CD4-positive, alpha-beta T cell (primary cell): ENCODE data around the gene PCDH1. TPM values are rescaled to one million over a fixed set of nuclear protein-coding genes. Genes with fewer than 3 reads are reported as not detected.
A peak's percentile ranks its signal among the peaks of the same experiment; 100 is the strongest.

Experiments
- ATAC-seq: fragments of 200-7000 bp; cut with Tn5 transposase; one replicate; pipeline ENCODE4 v1.10.0; 2022; ENCODE audit warnings: mild to moderate bottlenecking; ENCODE audit not compliant: poor library complexity
- CTCF ChIA-PET: fragments of 350-600 bp; sonication (Branson Sonifier 250); formaldehyde crosslinking; loops from one replicate; lab custom pipeline; 2021; ENCODE audit warnings: antibody characterized with exemption, inconsistent platforms; lab: Charles Lee
- POLR2A ChIA-PET: fragments of 350-600 bp; sonication (Branson Sonifier 250); formaldehyde crosslinking; loops from one replicate; lab custom pipeline; 2021; ENCODE audit warnings: antibody characterized with exemption, inconsistent platforms; lab: Charles Lee
- DNase-seq, 14 experiments: peaks; one replicate each; pipeline ENCODE4 v3.0.0-alpha.2; 2013 to 2020; ENCODE audit warnings: mixed read lengths in 2 of 14
- H3K27ac ChIP-seq, 2 donors: one replicate each; pipeline versions ENCODE4 v1.5.1 to v1.7.0; 2013; ENCODE audit warnings: low read length in 2 of 2, low read depth in 1 of 2, mild to moderate bottlenecking in 1 of 2
- H3K27me3 ChIP-seq, 2 experiments: 1 replicate in 1 of 2; 2 replicates in 1 of 2; pipeline versions ENCODE4 v1.6.1 to v1.7.0; 2013; ENCODE audit warnings: low read length in 2 of 2, control low read depth in 1 of 2, mild to moderate bottlenecking in 1 of 2, moderate library complexity in 1 of 2; ENCODE audit not compliant: insufficient read depth in 2 of 2, control insufficient read depth in 1 of 2
- H3K36me3 ChIP-seq: one replicate; pipeline ENCODE4 v1.6.1; 2013; ENCODE audit warnings: low read length, control low read depth; ENCODE audit not compliant: insufficient read depth
- H3K4me1 ChIP-seq: one replicate; pipeline ENCODE4 v1.6.1; 2013; ENCODE audit warnings: low read length, control low read depth; ENCODE audit not compliant: insufficient read depth
- H3K4me3 ChIP-seq: one replicate; pipeline ENCODE4 v1.5.1; 2013; ENCODE audit warnings: mild to moderate bottlenecking, low read length, moderate library complexity
- H3K9me3 ChIP-seq, 2 experiments: 1 replicate in 1 of 2; 2 replicates in 1 of 2; pipeline versions ENCODE4 v1.6.1 to v1.7.0; 2013; ENCODE audit warnings: low read length in 2 of 2, mild to moderate bottlenecking in 2 of 2, control low read depth in 1 of 2, moderate library complexity in 1 of 2; ENCODE audit not compliant: control insufficient read depth in 1 of 2, insufficient read depth in 1 of 2
- H3K27ac Mint-ChIP-seq: one replicate; pipeline ENCODE4 v1.8.0; 2020; ENCODE audit warnings: mixed read lengths
- H3K27me3 Mint-ChIP-seq: one replicate; pipeline ENCODE4 v1.8.0; 2021; ENCODE audit warnings: mixed read lengths
- H3K36me3 Mint-ChIP-seq: one replicate; pipeline ENCODE4 v1.8.0; 2021; ENCODE audit warnings: low read depth, mixed read lengths
- H3K4me1 Mint-ChIP-seq: one replicate; pipeline ENCODE4 v1.8.0; 2021; ENCODE audit warnings: low read depth, mixed read lengths
- H3K4me3 Mint-ChIP-seq: one replicate; pipeline ENCODE4 v1.8.0; 2020; ENCODE audit warnings: mild to moderate bottlenecking, mixed read lengths
- H3K9me3 Mint-ChIP-seq: one replicate; pipeline ENCODE4 v1.8.0; 2020; ENCODE audit warnings: mixed read lengths
- intact Hi-C, 2 experiments: fragments of 100-400 bp; cut with DNase I in 1 of 2; cut with micrococcal nuclease in 1 of 2; formaldehyde crosslinking; loops; one replicate each; pipeline versions ENCODE4 v1.15.1 to v1.9.0; 2023 to 2025; cut with DNase I, micrococcal nuclease
- total RNA-seq, 174 experiments: library from RNA in 2 of 174; stranded (reverse) in 2 of 174; gene quantifications; one replicate each; pipeline ENCODE4 v1.2.3 and lab custom pipeline; 2021 to 2026
- TF ChIP-seq, protein P1 (sequence below): fragments of 200-600 bp; IDR thresholded peaks from one replicate; pipeline ENCODE4 v1.8.0; 2022; ENCODE audit warnings: antibody characterized with exemption, mild to moderate bottlenecking

PCDH1 gene
- total RNA-seq, 2 experiments from 2014 or later, result 0.17 TPM; not detected in 1

DNA sequence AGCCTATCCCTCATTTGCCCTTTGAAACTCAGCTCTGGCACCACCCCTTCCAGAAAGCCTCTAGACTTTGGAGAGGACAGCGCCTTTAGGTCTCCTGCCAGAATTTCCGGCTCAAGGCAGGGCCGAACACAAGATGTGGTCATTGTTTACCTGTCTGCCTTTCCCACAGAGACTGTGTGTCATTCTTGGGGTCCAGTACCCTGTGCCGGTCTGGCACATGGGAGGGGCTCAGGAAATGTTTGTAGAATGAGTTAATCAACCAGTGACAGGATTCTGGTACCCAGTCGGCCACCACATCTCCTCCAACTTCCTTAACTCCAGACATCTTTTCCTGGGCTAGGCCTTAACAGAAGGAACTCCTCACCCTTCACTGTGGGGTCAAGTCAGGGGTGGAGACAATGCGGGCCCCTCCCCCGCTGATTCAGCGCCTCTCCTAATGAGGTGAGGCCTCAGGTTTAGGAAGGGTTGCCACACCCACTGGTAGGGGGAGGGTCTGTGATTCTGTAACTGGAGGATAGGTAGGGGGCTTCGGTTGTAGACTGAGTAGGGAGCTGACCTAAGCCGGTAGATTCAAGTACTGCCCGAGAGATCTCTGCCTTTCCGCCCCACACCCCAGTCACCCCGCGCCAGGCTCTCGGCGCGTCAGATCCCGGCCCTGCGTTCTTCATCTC lies 29.3 kb downstream of the PCDH1 start:
- H3K4me1 ChIP-seq, result peaks cover 14% of the 10 kb centered on the region
- H3K36me3 Mint-ChIP-seq, result no peaks in the 10 kb centered on the region
- TF ChIP-seq, protein P1, sequence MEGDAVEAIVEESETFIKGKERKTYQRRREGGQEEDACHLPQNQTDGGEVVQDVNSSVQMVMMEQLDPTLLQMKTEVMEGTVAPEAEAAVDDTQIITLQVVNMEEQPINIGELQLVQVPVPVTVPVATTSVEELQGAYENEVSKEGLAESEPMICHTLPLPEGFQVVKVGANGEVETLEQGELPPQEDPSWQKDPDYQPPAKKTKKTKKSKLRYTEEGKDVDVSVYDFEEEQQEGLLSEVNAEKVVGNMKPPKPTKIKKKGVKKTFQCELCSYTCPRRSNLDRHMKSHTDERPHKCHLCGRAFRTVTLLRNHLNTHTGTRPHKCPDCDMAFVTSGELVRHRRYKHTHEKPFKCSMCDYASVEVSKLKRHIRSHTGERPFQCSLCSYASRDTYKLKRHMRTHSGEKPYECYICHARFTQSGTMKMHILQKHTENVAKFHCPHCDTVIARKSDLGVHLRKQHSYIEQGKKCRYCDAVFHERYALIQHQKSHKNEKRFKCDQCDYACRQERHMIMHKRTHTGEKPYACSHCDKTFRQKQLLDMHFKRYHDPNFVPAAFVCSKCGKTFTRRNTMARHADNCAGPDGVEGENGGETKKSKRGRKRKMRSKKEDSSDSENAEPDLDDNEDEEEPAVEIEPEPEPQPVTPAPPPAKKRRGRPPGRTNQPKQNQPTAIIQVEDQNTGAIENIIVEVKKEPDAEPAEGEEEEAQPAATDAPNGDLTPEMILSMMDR, result no peak
- H3K27me3 ChIP-seq, result no peaks in the 10 kb centered on the region
- DNase-seq (peak in 7 of 14 experiments; percentile 6 to 57 (median 18)), ATAC-seq (peak; percentile 37)
- no peaks in the 10 kb centered on the region for H3K36me3 ChIP-seq
- ChIA-PET POLR2A (interaction anchor here (1.4 to 2.2 kb wide), 6 partner anchors 30 to 212 kb away, joined by 3 to 16 read pairs (median 12); partner anchors contain the start of genes DELE1, HDAC3, PCDH1 and RELL2), CTCF (no interaction called here)
- intact Hi-C loops, result loop anchor here (2.0 to 10.0 kb wide), 2 partner anchors 76 to 524 kb away; partner anchors contain the start of gene TAF7 (in 1 of the 2)
- H3K27ac Mint-ChIP-seq, result peak overlapping the region; percentile 80
- peaks cover 10% of the 10 kb centered on the region for H3K4me1 Mint-ChIP-seq
- H3K9me3 Mint-ChIP-seq, result no peaks in the 10 kb centered on the region
- H3K27me3 Mint-ChIP-seq, result no peaks in the 10 kb centered on the region
- H3K9me3 ChIP-seq, result no peaks in the 10 kb centered on the region
- H3K27ac ChIP-seq, result peak overlapping the region; percentile 64 to 71
- H3K4me3 Mint-ChIP-seq, result peak overlapping the region; percentile 90
- H3K4me3 ChIP-seq, result peak overlapping the region; percentile 81

DNA sequence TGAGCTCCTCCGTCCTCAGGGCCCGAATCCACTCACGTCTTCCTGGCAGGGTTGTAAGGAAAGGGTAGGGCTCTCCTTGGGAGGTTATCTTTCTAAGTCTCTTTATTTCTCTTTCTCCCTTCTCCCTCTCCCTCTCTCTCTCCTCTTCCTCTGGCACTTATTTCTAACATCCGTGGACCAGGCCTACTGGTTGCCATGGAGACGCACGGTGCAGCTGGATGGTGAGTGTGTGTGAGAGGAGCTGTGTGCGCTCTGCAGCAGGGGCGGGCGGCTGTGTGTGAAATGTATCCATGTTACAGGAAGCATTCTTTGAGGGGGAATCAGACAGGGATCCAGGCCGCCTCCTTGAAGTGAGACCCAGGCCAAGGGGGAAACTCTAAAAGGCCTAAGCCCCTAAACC lies 32.2 kb downstream of the PCDH1 start:
- Histone ChIP-seq H3K27me3 (no peaks in the 10 kb centered on the region), H3K27ac (no peak overlapping the region), H3K4me3 (no peak overlapping the region), H3K4me1 (peaks cover 14% of the 10 kb centered on the region), H3K9me3 (no peaks in the 10 kb centered on the region), H3K36me3 (no peaks in the 10 kb centered on the region)
- POLR2A ChIA-PET, result interaction anchor here (1.1 kb wide), 1 partner anchor 115 kb away, joined by 3 read pairs; no protein-coding TSS in a partner anchor
- ATAC-seq (no peak), DNase-seq (no peak)
- Mint-ChIP-seq H3K4me3 (no peak overlapping the region), H3K27me3 (peaks cover 2% of the 10 kb centered on the region), H3K27ac (no peak overlapping the region), H3K36me3 (no peaks in the 10 kb centered on the region), H3K9me3 (no peaks in the 10 kb centered on the region), H3K4me1 (peaks cover 10% of the 10 kb centered on the region)
- TF ChIP-seq, protein P1, result no peak
- intact Hi-C loops, result loop anchor here in 1 of 2 experiments (10.0 kb wide), 1 partner anchor 521 kb away; the partner anchor contains the start of gene TAF7
- CTCF ChIA-PET, result interaction anchor here (1.2 to 2.2 kb wide), 2 partner anchors 33 to 154 kb away, joined by 3 to 9 read pairs; partner anchors contain the start of gene PCDH1

DNA sequence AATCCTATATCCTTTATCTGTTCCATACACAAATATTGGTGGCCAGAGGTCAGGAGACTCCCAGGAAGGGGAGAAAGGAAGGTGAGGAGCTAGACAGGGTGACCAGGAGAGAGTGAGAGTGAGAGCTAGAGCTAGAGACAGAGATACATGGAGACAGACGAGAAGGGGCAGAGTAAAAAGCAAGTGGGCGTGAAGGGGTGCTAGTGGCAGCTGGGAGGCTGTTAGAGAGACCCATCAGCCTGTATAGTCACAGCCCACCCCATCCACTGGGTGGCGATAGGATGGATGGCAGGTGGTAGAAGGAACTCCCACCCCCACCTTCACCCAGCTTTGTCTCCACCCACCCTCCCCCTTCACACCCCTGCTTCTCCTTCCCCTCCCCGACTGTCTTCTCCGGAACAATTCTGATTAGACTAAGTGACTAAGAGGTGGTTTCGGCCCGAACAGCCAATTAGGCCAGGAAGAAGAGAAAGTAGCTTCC lies 32.8 kb downstream of the PCDH1 start:
- no peak overlapping the region for H3K4me3 Mint-ChIP-seq
- TF ChIP-seq, protein P1, result no peak
- POLR2A ChIA-PET, result interaction anchor here (1.1 kb wide), 1 partner anchor 115 kb away, joined by 3 read pairs; no protein-coding TSS in a partner anchor

More for the DNA sequence above, 32.8 kb downstream of the PCDH1 start:
- Histone ChIP-seq H3K4me3 (no peak overlapping the region), H3K9me3 (no peaks in the 10 kb centered on the region), H3K36me3 (no peaks in the 10 kb centered on the region), H3K27ac (no peak overlapping the region), H3K27me3 (no peaks in the 10 kb centered on the region), H3K4me1 (peaks cover 11% of the 10 kb centered on the region)
- no peaks in the 10 kb centered on the region for H3K9me3 Mint-ChIP-seq
- CTCF ChIA-PET, result interaction anchor here (0.9 to 2.2 kb wide), 3 partner anchors 33 to 154 kb away, joined by 3 to 9 read pairs (median 3); partner anchors contain the start of gene PCDH1
- intact Hi-C loops, result loop anchor here in 1 of 2 experiments (10.0 kb wide), 1 partner anchor 521 kb away; the partner anchor contains the start of gene TAF7
- no peak overlapping the region for H3K27ac Mint-ChIP-seq
- no peak for ATAC-seq
- peaks cover 9% of the 10 kb centered on the region for H3K27me3 Mint-ChIP-seq
- no peaks in the 10 kb centered on the region for H3K36me3 Mint-ChIP-seq
- DNase-seq, result peak in 4 of 14 experiments; percentile 2 to 48 (median 23)
- H3K4me1 Mint-ChIP-seq, result peaks cover 10% of the 10 kb centered on the region
